ENCODE results near the gene PRAMEF13. TPM values are rescaled to one million over a fixed set of nuclear protein-coding genes. Genes with fewer than 3 reads are reported as not detected.
"Not testable (repeated sequence)": the region's sequence is repeated elsewhere in the genome, so short reads cannot be mapped to it uniquely, and the experiment has no call there.

The PRAMEF13 gene
- total RNA-seq, 1 donor = not detected

GRCh38 chr1:13224480-13225060 is 23.4 kb upstream of the PRAMEF13 start:
- TF ChIP-seq, protein P1, sequence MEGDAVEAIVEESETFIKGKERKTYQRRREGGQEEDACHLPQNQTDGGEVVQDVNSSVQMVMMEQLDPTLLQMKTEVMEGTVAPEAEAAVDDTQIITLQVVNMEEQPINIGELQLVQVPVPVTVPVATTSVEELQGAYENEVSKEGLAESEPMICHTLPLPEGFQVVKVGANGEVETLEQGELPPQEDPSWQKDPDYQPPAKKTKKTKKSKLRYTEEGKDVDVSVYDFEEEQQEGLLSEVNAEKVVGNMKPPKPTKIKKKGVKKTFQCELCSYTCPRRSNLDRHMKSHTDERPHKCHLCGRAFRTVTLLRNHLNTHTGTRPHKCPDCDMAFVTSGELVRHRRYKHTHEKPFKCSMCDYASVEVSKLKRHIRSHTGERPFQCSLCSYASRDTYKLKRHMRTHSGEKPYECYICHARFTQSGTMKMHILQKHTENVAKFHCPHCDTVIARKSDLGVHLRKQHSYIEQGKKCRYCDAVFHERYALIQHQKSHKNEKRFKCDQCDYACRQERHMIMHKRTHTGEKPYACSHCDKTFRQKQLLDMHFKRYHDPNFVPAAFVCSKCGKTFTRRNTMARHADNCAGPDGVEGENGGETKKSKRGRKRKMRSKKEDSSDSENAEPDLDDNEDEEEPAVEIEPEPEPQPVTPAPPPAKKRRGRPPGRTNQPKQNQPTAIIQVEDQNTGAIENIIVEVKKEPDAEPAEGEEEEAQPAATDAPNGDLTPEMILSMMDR (IDR thresholded peaks at IDR 0.05; ENCODE audit: insufficient read depth, low read length) = no peak
- no peak for DNase-seq (ENCODE audit: low read depth)
- H3K4me3 ChIP-seq (ENCODE audit: low read depth, low read length) = no peak overlapping the region

GRCh38 chr1:13222788-13223187 is 21.6 kb upstream of the PRAMEF13 start:
- not testable (repeated sequence) for DNase-seq (ENCODE audit: low read depth); H3K4me3 ChIP-seq (ENCODE audit: low read depth, low read length)

DNA sequence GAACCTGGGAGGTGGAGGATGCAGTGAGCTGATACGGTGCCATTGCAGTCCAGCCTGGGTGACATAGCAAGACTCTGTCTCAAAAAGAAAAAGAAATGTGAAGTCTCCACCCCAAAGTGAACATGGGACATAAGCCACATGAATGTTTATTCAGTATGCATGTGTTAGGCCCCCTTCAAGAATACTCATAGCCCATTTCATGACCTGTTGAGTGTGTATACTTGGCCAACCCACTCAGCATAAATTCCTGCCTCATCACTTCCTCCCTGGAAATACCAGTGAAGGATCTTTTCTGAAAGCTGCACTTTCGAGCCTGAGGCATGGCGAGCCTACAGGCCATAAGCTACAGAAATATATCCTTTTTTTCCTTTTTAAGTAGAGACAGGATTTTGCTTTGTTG is 18.0 kb upstream of the PRAMEF13 start:
- H3K4me3 ChIP-seq (ENCODE audit: low read depth, low read length); DNase-seq (ENCODE audit: low read depth): not testable (repeated sequence)

- H3K4me3 ChIP-seq (ENCODE audit: low read depth, low read length); DNase-seq (ENCODE audit: low read depth): not testable (repeated sequence)
Measured at GRCh38 chr1:13216619-13217018, 15.4 kb upstream of the PRAMEF13 start.

DNA sequence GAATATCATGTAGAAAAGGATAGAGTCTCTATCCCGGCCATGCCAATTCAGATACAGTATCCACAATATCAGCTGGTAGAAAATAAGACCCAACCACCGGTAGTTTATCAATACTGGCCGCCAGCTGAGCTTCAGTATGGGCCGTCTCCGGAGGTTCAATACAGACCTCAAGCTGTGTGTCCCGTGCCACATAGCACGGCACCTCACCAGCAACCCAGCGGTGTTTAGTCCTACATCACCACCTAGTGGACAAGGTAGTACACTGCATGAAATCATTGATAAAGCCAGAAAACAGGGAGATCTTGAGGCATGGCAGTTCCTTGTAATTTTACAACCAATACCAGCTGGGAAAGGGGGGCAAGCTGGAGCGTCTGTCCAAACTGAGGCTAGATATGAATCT is 7.5 kb upstream of the PRAMEF13 start:
- not testable (repeated sequence) for DNase-seq (ENCODE audit: low read depth); H3K4me3 ChIP-seq (ENCODE audit: low read depth, low read length)

DNA sequence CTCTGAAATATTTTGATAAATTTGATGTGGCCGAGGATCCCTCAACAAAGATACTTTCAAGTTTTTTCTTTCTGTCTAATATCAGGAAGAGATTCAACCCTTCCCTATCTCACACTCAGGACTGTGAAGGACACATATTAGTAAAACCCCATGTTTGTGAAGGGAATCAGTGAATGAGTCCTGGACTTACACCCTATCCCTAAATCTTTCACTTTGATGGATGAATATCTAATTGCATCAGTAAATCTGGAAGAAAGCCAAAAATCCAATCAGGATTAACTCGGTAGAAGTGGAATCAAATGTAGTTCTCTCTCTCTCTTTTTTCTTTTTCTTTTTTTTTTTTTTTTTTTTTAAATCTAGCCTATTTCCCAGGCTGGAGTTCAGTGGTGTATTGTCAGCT is 29.7 kb downstream of the PRAMEF13 start, which contains the start of gene PRAMEF9:
PRAMEF9 (plus strand) TSS at position 301 of the 400 bp plus-strand sequence. CDS start 3,433 bp downstream, outside the sequence.
- DNase-seq (ENCODE audit: low read depth); H3K4me3 ChIP-seq (ENCODE audit: low read depth, low read length): not testable (repeated sequence)

DNA sequence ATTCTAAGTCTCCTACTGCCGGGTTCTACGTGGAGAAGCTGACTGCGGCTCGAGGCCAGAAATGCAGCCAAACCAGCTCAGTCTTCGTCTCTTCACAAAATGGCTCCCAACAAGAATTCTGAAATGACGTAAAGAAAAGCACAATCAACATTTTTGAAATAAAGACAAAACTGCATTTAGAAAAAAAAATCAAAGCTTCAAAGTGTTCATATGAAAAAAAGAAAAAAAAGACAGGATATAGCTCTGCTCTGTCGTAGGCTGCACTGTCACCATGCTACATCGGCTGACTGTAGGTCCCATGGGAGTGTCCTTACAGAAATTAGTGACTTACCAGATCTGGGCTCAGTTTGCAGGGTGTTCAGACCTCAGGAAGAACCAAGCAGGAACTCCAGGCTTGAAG is 35.7 kb downstream of the PRAMEF13 start, which contains the start of gene HNRNPCL4:
HNRNPCL4 (minus strand) TSS at position 101 of the 400 bp plus-strand sequence. CDS start 164 bp downstream, outside the sequence.
- DNase-seq (ENCODE audit: low read depth); H3K4me3 ChIP-seq (ENCODE audit: low read depth, low read length): not testable (repeated sequence)

GRCh38 chr1:13155909-13156308 is 45.3 kb downstream of the PRAMEF13 start, which contains the start of gene PRAMEF26:
Gene PRAMEF26, minus strand, starts transcription at chr1:13156009. Its CDS starts 2,914 bp downstream, at chr1:13153095.
- not testable (repeated sequence) for DNase-seq (ENCODE audit: low read depth); H3K4me3 ChIP-seq (ENCODE audit: low read depth, low read length)

Other genes starting within 250 kb of the PRAMEF13 start
- gene PRAMEF27, start 144.8 kb downstream of the PRAMEF13 start, total RNA-seq (ENCODE audit: low replicate concordance) = not detected in 2 replicates
- not detected in 2 replicates for gene HNRNPCL3, start 140.6 kb downstream of the PRAMEF13 start, total RNA-seq (ENCODE audit: low replicate concordance)
- not detected in 2 replicates for gene PRAMEF25, start 130.6 kb downstream of the PRAMEF13 start, total RNA-seq (ENCODE audit: low replicate concordance)
- not detected in 2 replicates for gene HNRNPCL2, start 84.6 kb downstream of the PRAMEF13 start, total RNA-seq (ENCODE audit: low replicate concordance)
- gene PRAMEF26, start 45.4 kb downstream of the PRAMEF13 start, total RNA-seq (ENCODE audit: low replicate concordance) = not detected in 2 replicates
- not detected in 2 replicates for gene HNRNPCL4, start 35.8 kb downstream of the PRAMEF13 start, total RNA-seq (ENCODE audit: low replicate concordance)
- gene PRAMEF9, start 29.6 kb downstream of the PRAMEF13 start, total RNA-seq (ENCODE audit: low replicate concordance) = not detected in 2 replicates
- gene PRAMEF18, start 24.7 kb upstream of the PRAMEF13 start, total RNA-seq (ENCODE audit: low replicate concordance) = not detected in 2 replicates
- not detected in 2 replicates for gene PRAMEF5, start 52.8 kb upstream of the PRAMEF13 start, total RNA-seq (ENCODE audit: low replicate concordance)
- not detected in 2 replicates for gene PRAMEF8, start 83.7 kb upstream of the PRAMEF13 start, total RNA-seq (ENCODE audit: low replicate concordance)
- not detected in 2 replicates for gene PRAMEF33, start 102.1 kb upstream of the PRAMEF13 start, total RNA-seq (ENCODE audit: low replicate concordance)
- gene PRAMEF15, start 114.2 kb upstream of the PRAMEF13 start, total RNA-seq (ENCODE audit: low replicate concordance) = not detected in 2 replicates
- not detected in 2 replicates for gene PRAMEF14, start 145.7 kb upstream of the PRAMEF13 start, total RNA-seq (ENCODE audit: low replicate concordance)
- gene PRAMEF19, start 170.5 kb upstream of the PRAMEF13 start, total RNA-seq (ENCODE audit: low replicate concordance) = not detected in 2 replicates
- not detected in 2 replicates for gene PRAMEF17, start 188.2 kb upstream of the PRAMEF13 start, total RNA-seq (ENCODE audit: low replicate concordance)
- not detected in 2 replicates for gene PRAMEF20, start 209.0 kb upstream of the PRAMEF13 start, total RNA-seq (ENCODE audit: low replicate concordance)